K562 (cell line): ENCODE measurements around the gene HOXA5. TPM values are rescaled to one million over a fixed set of nuclear protein-coding genes. Genes with fewer than 3 reads are reported as not detected.

Experiments used
- ATAC-seq: fragments of 200-7000 bp; cut with Tn5 transposase; 3 replicates; pipeline ENCODE4 v1.9.1; 2020; ENCODE audit warnings: moderate library complexity
- BruUV-seq: library from RNA; stranded (reverse); fragments of 400-500 nt; replicated peaks from 2 replicates; lab custom pipeline; 2021; lab: Mats Ljungman, UMichigan
- CTCF ChIA-PET: fragments of 300-600 bp; formaldehyde crosslinking; extraction: SDS; loops from one replicate; lab custom pipeline; 2021; ENCODE audit warnings: low intra/inter-chr PET ratio; lab: Yijun Ruan, JAX
- POLR2A ChIA-PET: fragments of 300-600, 350-650 bp; sonication (Branson Sonifier 250); formaldehyde crosslinking; extraction: SDS; loops from one replicate; lab custom pipeline; 2021; ENCODE audit warnings: antibody characterized with exemption, inconsistent platforms; lab: Yijun Ruan, JAX
- DNase-seq, 4 experiments: peaks; one replicate each; pipeline versions ENCODE4 v3.0.0 to v3.0.0-alpha.2; 2011 to 2018; ENCODE audit warnings: low spot score in 3 of 4, mixed read lengths in 3 of 4; ENCODE audit errors: extremely low read depth in 1 of 4
- FAIRE-seq: peaks from 2 replicates; lab custom pipeline; 2011; peaks lifted over from hg19 to GRCh38; lab: Jason Lieb, UNC
- H2AFZ ChIP-seq: 2 replicates; pipeline ENCODE4 v1.6.0; 2011; ENCODE audit warnings: low read depth, low read length, control low read depth, inconsistent platforms
- H3K27ac ChIP-seq: fragments of 200-600 bp; 3 replicates; pipeline ENCODE4 v1.8.0; 2011; ENCODE audit warnings: low read depth, mild to moderate bottlenecking, control low read depth, inconsistent platforms, low read length, moderate library complexity, mixed read lengths; ENCODE audit errors: extremely low read depth
- H3K27me3 ChIP-seq, 2 experiments: fragments of 300-600 bp in 1 of 2; 2 replicates in 1 of 2; 3 replicates in 1 of 2; pipeline versions ENCODE4 v1.6.0 to v1.8.0; 2011; ENCODE audit warnings: inconsistent platforms in 2 of 2, low read length in 2 of 2, mild to moderate bottlenecking in 1 of 2, mixed read lengths in 1 of 2, moderate library complexity in 1 of 2; ENCODE audit not compliant: control insufficient read depth in 2 of 2, insufficient read depth in 2 of 2
- H3K36me3 ChIP-seq: fragments of 300-600 bp; 3 replicates; pipeline ENCODE4 v1.8.0; 2011; ENCODE audit warnings: mild to moderate bottlenecking, low read length, inconsistent platforms; ENCODE audit not compliant: control insufficient read depth, insufficient read depth
- H3K4me1 ChIP-seq, 2 experiments: fragments of 200-600 bp in 1 of 2; replicated peaks in 1 of 2; 2 replicates in 1 of 2; 3 replicates in 1 of 2; pipeline versions ENCODE4 v1.5.1 to v1.8.0; 2011; ENCODE audit warnings: inconsistent platforms in 2 of 2, low read length in 2 of 2, mild to moderate bottlenecking in 1 of 2, mixed read lengths in 1 of 2, moderate library complexity in 1 of 2; ENCODE audit not compliant: control insufficient read depth in 2 of 2, insufficient read depth in 2 of 2
- H3K4me2 ChIP-seq: 2 replicates; pipeline ENCODE4 v1.6.1; 2011; ENCODE audit warnings: low read length, control low read depth, inconsistent platforms, mixed read lengths; ENCODE audit not compliant: insufficient read depth
- H3K4me3 ChIP-seq: fragments of 200-600 bp; sonication (generic), shearing (Covaris generic); 2 replicates; pipeline ENCODE4 v1.5.1; 2016; ENCODE audit warnings: control low read depth, inconsistent platforms
- H3K79me2 ChIP-seq: fragments of 200-600 bp; 3 replicates; pipeline ENCODE4 v1.8.0; 2011; ENCODE audit warnings: low read length, inconsistent platforms; ENCODE audit not compliant: control insufficient read depth, insufficient read depth
- H3K9ac ChIP-seq, 2 experiments: 2 replicates each; pipeline versions ENCODE4 v1.6.0 to v1.6.1; 2011; ENCODE audit warnings: low read depth in 2 of 2, low read length in 2 of 2, control low read depth in 1 of 2, inconsistent platforms in 1 of 2, mild to moderate bottlenecking in 1 of 2, mixed read lengths in 1 of 2; ENCODE audit not compliant: insufficient read depth in 1 of 2
- H3K9me1 ChIP-seq: one replicate; pipeline ENCODE4 v1.6.0; 2011; ENCODE audit warnings: inconsistent platforms, mild to moderate bottlenecking, low read length, moderate library complexity; ENCODE audit not compliant: control insufficient read depth, insufficient read depth
- H3K9me3 ChIP-seq: replicated peaks from 2 replicates; pipeline ENCODE4 v1.5.1; 2011; ENCODE audit warnings: low read depth, low read length, inconsistent platforms; ENCODE audit not compliant: control insufficient read depth, insufficient read depth
- H4K20me1 ChIP-seq: replicated peaks from 2 replicates; pipeline ENCODE4 v1.6.1; 2011; ENCODE audit warnings: low read length, inconsistent platforms, mixed read lengths; ENCODE audit not compliant: control insufficient read depth, insufficient read depth
- ATF1 ChIP-seq, 2 experiments: fragments of 450-650 bp in 1 of 2; IDR thresholded peaks; 2 replicates each; pipeline ENCODE4 v1.6.1; 2016; ENCODE audit warnings: missing compliant biosample characterization in 1 of 2, missing genetic modification characterization in 1 of 2
- CAMTA2 ChIP-seq: fragments of 250-450 bp; sonication (Bioruptor Pico); conservative IDR thresholded peaks from 2 replicates; pipeline ENCODE4 v1.5.1; 2022
- CREB1 ChIP-seq, 2 experiments: sonication (generic) in 1 of 2; formaldehyde crosslinking in 1 of 2; IDR thresholded peaks; 2 replicates each; pipeline versions ENCODE4 v1.6.1 to v1.8.0; 2012 to 2022; ENCODE audit warnings: inconsistent platforms in 1 of 2, mild to moderate bottlenecking in 1 of 2, missing genetic modification reagents in 1 of 2, moderate library complexity in 1 of 2
- CREBBP ChIP-seq: IDR thresholded peaks from one replicate; pipeline ENCODE4 v1.6.1; 2012; ENCODE audit warnings: low read depth, mild to moderate bottlenecking, control low read depth, inconsistent platforms, low read length
- ETV6 ChIP-seq, 3 experiments: fragments of 150-350 bp in 1 of 3; sonication (generic) in 1 of 3; formaldehyde crosslinking in 1 of 3; IDR thresholded peaks; 2 replicates each; pipeline versions ENCODE4 v1.6.1 to v1.8.0; 2014 to 2022; ENCODE audit warnings: borderline replicate concordance in 2 of 3, low read depth in 2 of 3, antibody characterized with exemption in 1 of 3, low read length in 1 of 3, mild to moderate bottlenecking in 1 of 3, missing genetic modification reagents in 1 of 3
- FOXM1 ChIP-seq, 2 experiments: fragments of 450-650 bp in 1 of 2; sonication (generic) in 1 of 2; formaldehyde crosslinking in 1 of 2; IDR thresholded peaks; 2 replicates each; pipeline versions ENCODE4 v1.6.1 to v1.9.0; 2017 to 2022; ENCODE audit warnings: low read depth in 2 of 2, mild to moderate bottlenecking in 2 of 2, missing genetic modification reagents in 1 of 2, moderate library complexity in 1 of 2
- HDGF ChIP-seq: fragments of 450-650 bp; IDR thresholded peaks from 2 replicates; pipeline ENCODE4 v1.6.1; 2016
- KLF10 ChIP-seq: fragments of 250-450 bp; sonication (Bioruptor Pico); IDR thresholded peaks from 2 replicates; pipeline ENCODE4 v1.6.1; 2021; ENCODE audit warnings: matching md5 sums
- MAZ ChIP-seq, 2 experiments: fragments of 450-650 bp in 1 of 2; sonication (generic) in 1 of 2; formaldehyde crosslinking; IDR thresholded peaks in 1 of 2; conservative IDR thresholded peaks in 1 of 2; 2 replicates each; pipeline versions ENCODE4 v1.4.0 to v1.5.0; 2020; ENCODE audit warnings: mild to moderate bottlenecking in 1 of 2, missing genetic modification reagents in 1 of 2
- PTTG1 ChIP-seq: fragments of 450-650 bp; IDR thresholded peaks from 2 replicates; pipeline ENCODE4 v1.6.1; 2016; ENCODE audit warnings: low read depth, mild to moderate bottlenecking, missing genetic modification characterization, missing compliant biosample characterization
- RAD21 ChIP-seq, 2 experiments: fragments of 250-450 bp in 1 of 2; fragments of 450-650 bp in 1 of 2; sonication (Bioruptor Pico) in 1 of 2; formaldehyde crosslinking in 1 of 2; IDR thresholded peaks in 1 of 2; conservative IDR thresholded peaks in 1 of 2; 2 replicates each; pipeline versions ENCODE4 v1.4.0 to v1.8.0; 2020 to 2022; ENCODE audit warnings: mild to moderate bottlenecking in 2 of 2, moderate library complexity in 1 of 2
- RBM17 ChIP-seq: fragments of 200-400 bp; formaldehyde crosslinking; IDR thresholded peaks from 2 replicates; pipeline ENCODE4 v1.6.1; 2017; ENCODE audit warnings: low read depth, mild to moderate bottlenecking, low read length, borderline replicate concordance
- SMAD2 ChIP-seq: fragments of 150-350 bp; IDR thresholded peaks from 2 replicates; pipeline ENCODE4 v1.6.1; 2014; ENCODE audit warnings: low read depth, mild to moderate bottlenecking, low read length
- STAT5B ChIP-seq: fragments of 250-450 bp; sonication (Bioruptor Pico); IDR thresholded peaks from 2 replicates; pipeline ENCODE4 v1.8.0; 2021; ENCODE audit warnings: mild to moderate bottlenecking, inconsistent platforms
- TARDBP ChIP-seq: fragments of 450-650 bp; IDR thresholded peaks from 2 replicates; pipeline ENCODE4 v1.6.1; 2016
- TBP ChIP-seq: optimal IDR thresholded peaks from 2 replicates; pipeline ENCODE3; 2011; ENCODE audit warnings: low read depth, low read length, improper control_type of control experiment
- TEAD1 ChIP-seq, 2 experiments: fragments of 450-650 bp in 1 of 2; sonication (generic) in 1 of 2; formaldehyde crosslinking; IDR thresholded peaks; 2 replicates each; pipeline versions ENCODE4 v1.4.0 to v1.8.0; 2020 to 2022; ENCODE audit warnings: mild to moderate bottlenecking in 2 of 2, missing genetic modification reagents in 1 of 2
- ZNF384 ChIP-seq: IDR thresholded peaks from 2 replicates; pipeline ENCODE4 v1.6.1; 2012; ENCODE audit warnings: low read depth, low read length, improper control_type of control experiment
- ZNF75A ChIP-seq: fragments of 450-650 bp; formaldehyde crosslinking; IDR thresholded peaks from 2 replicates; pipeline ENCODE4 v1.4.0; 2020; ENCODE audit warnings: mild to moderate bottlenecking
- WGBS: fragments of 100-300 bp; shearing (Covaris generic); methylation state at CpG from one replicate; pipeline ENCODE4 v1.1.6; 2016; ENCODE audit warnings: low coverage, mixed read lengths; ENCODE audit not compliant: insufficient coverage; ENCODE audit errors: missing lambda C conversion rate; 5-methylcytosine and 5-hydroxymethylcytosine counted together
- in situ Hi-C: fragments of 300-500 bp; cut with MboI; formaldehyde crosslinking; loops from 4 replicates; pipeline ENCODE4 v1.15.0; 2018; ENCODE audit warnings: inconsistent platforms, mixed read lengths
- intact Hi-C: fragments of 100-400 bp; cut with micrococcal nuclease; formaldehyde crosslinking; loops from 2 replicates; pipeline ENCODE4 v1.14.2; 2022
- polyA plus RNA-seq, 8 experiments: library from polyadenylated mRNA; depleted of rRNA in 4 of 8; stranded (reverse) in 5 of 8; unstranded in 3 of 8; fragments of >200 nt; fragmentation: Nextera tagmentation in 2 of 8; fragmentation: Illumina TruSeq in 1 of 8; extraction: Ambion mirVana in 2 of 8; extraction: Trizol in 1 of 8; gene quantifications; 2 replicates each; pipeline versions ENCODE4 v1.2.1 to v1.2.3, GENCODE V29; 2011 to 2014; ENCODE audit warnings: inconsistent platforms in 1 of 8, missing spikeins in 1 of 8
- total RNA-seq, 7 experiments: library from RNA; depleted of rRNA in 6 of 7; stranded (reverse); fragments of >200 nt in 6 of 7; fragmentation: Illumina TruSeq in 2 of 7; extraction: Trizol in 2 of 7; gene quantifications; 2 replicates each; pipeline versions ENCODE4 v1.2.1 to v1.2.3, GENCODE V29; 2011 to 2021; ENCODE audit warnings: low replicate concordance in 1 of 7
- TF ChIP-seq, protein P1 (sequence below): fragments of 250-450 bp; sonication (Bioruptor Pico); IDR thresholded peaks from 2 replicates; pipeline ENCODE4 v1.5.0; 2021

HOXA5 gene
- total and polyA plus RNA-seq, 9 of the 15 experiments (the other 6 are each of a cell fraction or from before 2014, with no cell fraction given): 0.13 TPM; not detected in 8

DNA sequence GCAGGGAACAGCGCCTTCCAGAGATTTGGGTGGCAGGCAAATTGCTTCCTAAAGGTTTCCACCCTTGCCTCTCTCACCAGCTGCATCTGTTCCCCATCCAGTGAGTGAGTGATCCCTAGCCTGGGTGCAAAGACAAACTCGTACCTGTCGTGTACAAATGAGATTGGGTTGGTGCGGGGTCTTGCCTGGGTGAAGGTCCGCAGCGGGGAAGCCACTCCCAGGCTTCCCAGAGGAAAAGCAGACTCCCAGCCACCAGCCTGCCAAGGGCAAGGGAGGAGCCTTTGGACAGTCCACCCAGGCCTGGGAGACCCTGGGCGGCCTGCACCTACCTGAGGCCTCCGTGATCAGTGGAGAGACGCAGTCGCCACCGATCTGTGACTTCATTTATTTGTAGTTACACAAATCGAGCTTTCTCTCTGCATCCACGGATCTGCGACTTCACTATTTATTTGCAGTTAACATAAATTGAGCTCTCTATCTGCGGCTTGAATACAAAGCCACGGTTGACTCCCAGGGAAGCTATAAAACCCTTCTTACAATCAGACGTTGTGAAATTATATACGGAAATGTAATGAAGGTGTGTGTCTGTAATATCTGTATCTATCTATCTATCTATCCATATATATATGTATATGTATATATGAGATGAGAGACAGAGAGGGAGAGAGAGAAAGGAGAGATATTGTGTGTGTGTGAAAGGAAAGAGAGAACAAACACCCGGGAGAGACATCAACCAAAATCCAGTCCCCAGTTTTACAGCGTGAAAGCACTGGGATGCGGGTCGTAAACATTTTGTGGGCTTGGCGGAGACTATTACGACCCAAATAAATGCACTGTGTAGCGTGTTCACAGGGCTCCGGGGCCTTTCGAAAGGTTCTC lies 16.0 kb upstream of the HOXA5 start:
- no peak overlapping the region for H3K4me3 ChIP-seq
- no peaks in the 10 kb centered on the region for H3K36me3 ChIP-seq
- no peaks in the 10 kb centered on the region for H3K79me2 ChIP-seq
- POLR2A ChIA-PET: no interaction called here
- WGBS: 30% methylated on average over 27 of the region's 27 CpGs
- H3K4me2 ChIP-seq: no peak overlapping the region
- H4K20me1 ChIP-seq: no peaks in the 10 kb centered on the region
- H3K9ac ChIP-seq: no peak overlapping the region
- intact Hi-C loops (loop anchor here (2.0 to 5.0 kb wide), 5 partner anchors 297 to 1267 kb away; partner anchors contain the start of genes SKAP2 and SNX10), in situ Hi-C loops (loop anchor here (25.0 kb wide), 3 partner anchors 647 to 1272 kb away; no protein-coding TSS in a partner anchor)
- peaks cover 0 to 20% of the 10 kb centered on the region in 2 experiments; a peak in 2 of 5 replicates for H3K4me1 ChIP-seq
- FAIRE-seq (no peak), ATAC-seq (no peak), DNase-seq (no peak)
- no peak overlapping the region for H3K27ac ChIP-seq
- H2AFZ ChIP-seq: no peak overlapping the region
- H3K9me3 ChIP-seq: no peaks in the 10 kb centered on the region
- no TSS peak for BruUV-seq
- TF ChIP-seq KLF10 (CRISPR knock-in tag): no peak
- no peak for TF ChIP-seq ATF1 (CRISPR knock-in tag; IDR thresholded peaks at IDR 0.05)
- TF ChIP-seq ATF1 (tag; IDR thresholded peaks at IDR 0.05): no peak
- no peak for TF ChIP-seq TEAD1 (CRISPR knock-in tag; IDR thresholded peaks at IDR 0.05)
- TF ChIP-seq RAD21 (CRISPR knock-in tag; conservative IDR thresholded peaks at IDR 0.05 in 1 of 2, IDR thresholded peaks at IDR 0.05 in 1 of 2): no peak
- TF ChIP-seq MAZ (CRISPR knock-in tag; conservative IDR thresholded peaks at IDR 0.05 in 1 of 2, IDR thresholded peaks at IDR 0.05 in 1 of 2): no peak
- TF ChIP-seq, protein P1, sequence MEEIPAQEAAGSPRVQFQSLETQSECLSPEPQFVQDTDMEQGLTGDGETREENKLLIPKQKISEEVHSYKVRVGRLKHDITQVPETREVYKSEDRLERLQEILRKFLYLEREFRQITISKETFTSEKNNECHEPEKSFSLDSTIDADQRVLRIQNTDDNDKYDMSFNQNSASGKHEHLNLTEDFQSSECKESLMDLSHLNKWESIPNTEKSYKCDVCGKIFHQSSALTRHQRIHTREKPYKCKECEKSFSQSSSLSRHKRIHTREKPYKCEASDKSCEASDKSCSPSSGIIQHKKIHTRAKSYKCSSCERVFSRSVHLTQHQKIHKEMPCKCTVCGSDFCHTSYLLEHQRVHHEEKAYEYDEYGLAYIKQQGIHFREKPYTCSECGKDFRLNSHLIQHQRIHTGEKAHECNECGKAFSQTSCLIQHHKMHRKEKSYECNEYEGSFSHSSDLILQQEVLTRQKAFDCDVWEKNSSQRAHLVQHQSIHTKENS (CRISPR knock-in tag): no peak
- TF ChIP-seq TBP: no peak
- no peak for TF ChIP-seq ZNF75A (CRISPR knock-in tag)
- TF ChIP-seq FOXM1 (IDR thresholded peaks at IDR 0.05; ENCODE audit: low read depth): no peak
- TF ChIP-seq FOXM1 (CRISPR knock-in tag; IDR thresholded peaks at IDR 0.05; ENCODE audit: low read depth): no peak
- TF ChIP-seq TARDBP: no peak
- no peak for TF ChIP-seq RBM17
- TF ChIP-seq HDGF: no peak
- no peak for TF ChIP-seq CREB1 (IDR thresholded peaks at IDR 0.05)
- TF ChIP-seq CREB1 (CRISPR knock-in tag; IDR thresholded peaks at IDR 0.05): no peak
- no peak for TF ChIP-seq PTTG1 (tag)
- no peak for TF ChIP-seq ETV6 (IDR thresholded peaks at IDR 0.05; ENCODE audit: borderline replicate concordance in 1 of 2, low read depth in 2 of 2, low read length in 1 of 2)
- TF ChIP-seq ETV6 (CRISPR knock-in tag; IDR thresholded peaks at IDR 0.05; ENCODE audit: borderline replicate concordance): no peak
- TF ChIP-seq SMAD2: no peak
- TF ChIP-seq STAT5B (CRISPR knock-in tag): no peak
- TF ChIP-seq ZNF384: no peak
- TF ChIP-seq CREBBP: no peak
- TF ChIP-seq CAMTA2 (CRISPR knock-in tag): no peak
- TF ChIP-seq, all 486 proteins: peak for 0
- Histone ChIP-seq H3K27me3 (peaks cover 15 to 76% of the 10 kb centered on the region in 2 experiments), H3K9me1 (no peaks in the 10 kb centered on the region)
- CTCF ChIA-PET: interaction anchor here (1.5 to 2.5 kb wide), 2 partner anchors 472 to 478 kb away, joined by 9 read pairs; no protein-coding TSS in a partner anchor
